Stimulated activated CD4-positive, alpha-beta T cell treated with anti-CD3 and anti-CD28 coated beads, Interleukin-2, amount 100 ng/mL, for 24 hours (primary cell): Measurements from ENCODE around the gene PWWP2B.

Source experiments
- DNase-seq, 2 donors: peaks; one replicate each; pipeline ENCODE4 v3.0.0-alpha.2; 2020

PWWP2B gene

GRCh38 chr10:132460691-132461090 is 63.7 kb downstream of the PWWP2B start:
- no peak for DNase-seq

- DNase-seq: no peak
Measured at GRCh38 chr10:132461103-132461682, 64.2 kb downstream of the PWWP2B start.

GRCh38 chr10:132461683-132462231 is 64.8 kb downstream of the PWWP2B start:
- no peak for DNase-seq

- no peak for DNase-seq
Measured at GRCh38 chr10:132462463-132463332, 65.7 kb downstream of the PWWP2B start.

GRCh38 chr10:132463333-132464255 is 66.6 kb downstream of the PWWP2B start:
- DNase-seq: no peak

- DNase-seq: no peak
Measured at GRCh38 chr10:132464256-132465192, 67.5 kb downstream of the PWWP2B start.

GRCh38 chr10:132465193-132465888 is 68.3 kb downstream of the PWWP2B start:
- DNase-seq: no peak

- DNase-seq: no peak
Measured at GRCh38 chr10:132465889-132466519, 69.0 kb downstream of the PWWP2B start.

GRCh38 chr10:132466520-132467463 is 69.8 kb downstream of the PWWP2B start:
- no peak for DNase-seq
